ENCODE data around the gene SDK1.

The SDK1 gene

DNA sequence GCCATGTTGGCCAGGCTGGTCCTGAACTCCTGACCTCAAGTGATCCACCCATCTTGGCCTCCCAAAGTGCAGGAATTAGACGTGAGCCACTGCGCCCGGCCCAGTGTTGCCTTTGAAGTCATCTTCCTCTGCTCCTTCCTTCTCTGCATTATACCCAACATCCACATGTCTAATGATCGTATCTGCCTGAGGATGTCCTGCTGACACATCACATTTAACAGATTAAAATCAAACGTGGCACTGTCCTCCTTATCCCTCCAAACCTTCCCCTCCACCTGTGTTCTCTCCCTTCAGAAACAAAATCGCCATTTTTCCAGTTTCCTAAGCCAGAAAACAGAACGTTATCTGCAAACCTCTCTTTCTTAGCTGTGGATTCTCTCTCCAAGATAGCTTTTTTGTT, 8.4 kb upstream of the SDK1 start:
- FAIRE-seq, result no peak

DNA sequence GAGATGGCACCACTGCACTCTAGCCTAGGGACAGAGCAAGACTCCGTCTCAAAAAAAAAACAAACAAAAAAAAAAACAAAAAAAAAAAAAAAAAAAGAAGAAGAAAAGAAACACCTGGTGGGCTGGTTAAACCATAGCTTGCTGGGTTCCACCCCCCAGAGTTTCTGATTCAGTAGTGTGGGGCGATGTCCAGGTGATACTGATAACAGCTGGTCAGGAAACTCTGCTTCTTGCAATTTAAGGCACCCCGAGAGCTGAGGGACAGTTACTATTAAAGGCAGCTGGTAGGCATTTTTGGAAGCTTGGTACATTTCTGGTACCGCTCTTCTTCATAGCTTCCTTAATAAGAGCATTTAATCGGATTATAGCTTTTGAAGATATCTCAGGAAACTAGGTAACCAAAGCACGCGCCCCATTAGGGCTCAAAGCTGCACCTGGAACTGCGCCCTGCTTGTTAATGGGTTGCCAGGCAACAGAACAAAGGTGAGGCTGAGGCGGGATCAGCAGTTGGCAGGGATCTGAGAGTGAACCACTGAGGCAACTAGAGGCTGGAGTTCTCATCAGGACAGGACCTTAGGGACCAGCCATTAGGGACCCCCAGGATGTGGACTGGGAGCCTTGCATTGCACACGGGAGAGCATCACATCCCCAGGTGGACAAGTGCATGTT, 6.5 kb upstream of the SDK1 start:
- no peak for FAIRE-seq

DNA sequence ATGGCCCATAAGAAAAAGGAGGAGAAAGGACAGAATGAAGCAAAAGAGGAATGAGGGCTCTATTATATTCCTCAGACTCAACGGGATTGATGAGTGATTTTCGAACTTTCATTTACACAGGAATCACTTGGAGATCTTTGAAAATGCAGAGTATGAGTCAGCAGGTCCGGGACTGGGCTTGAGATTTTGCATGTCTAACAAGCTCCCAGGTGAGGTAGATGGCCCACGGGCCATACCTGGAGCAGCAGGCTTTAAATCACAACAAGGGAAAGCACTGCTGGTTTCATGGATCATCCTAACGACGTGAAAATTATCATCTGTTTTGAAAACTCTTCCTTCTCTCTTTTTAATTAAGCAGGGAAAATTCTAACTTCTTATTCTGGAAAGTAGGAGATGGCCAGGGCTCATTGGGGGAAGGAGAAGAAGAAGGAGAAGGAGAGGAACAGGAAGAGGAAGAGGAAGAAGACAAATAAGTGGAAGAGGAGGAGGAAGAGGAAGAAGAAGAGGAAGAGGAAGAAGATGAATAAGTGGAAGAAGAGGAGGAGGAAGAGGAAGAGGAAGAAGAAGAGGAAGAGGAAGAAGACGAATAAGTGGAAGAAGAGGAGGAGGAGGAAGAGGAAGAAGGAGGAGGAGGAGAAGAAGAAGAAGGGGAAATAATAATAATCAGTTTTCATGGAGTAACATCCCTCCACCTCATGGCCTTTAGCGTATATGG, 3.8 kb upstream of the SDK1 start:
- FAIRE-seq, result no peak

DNA sequence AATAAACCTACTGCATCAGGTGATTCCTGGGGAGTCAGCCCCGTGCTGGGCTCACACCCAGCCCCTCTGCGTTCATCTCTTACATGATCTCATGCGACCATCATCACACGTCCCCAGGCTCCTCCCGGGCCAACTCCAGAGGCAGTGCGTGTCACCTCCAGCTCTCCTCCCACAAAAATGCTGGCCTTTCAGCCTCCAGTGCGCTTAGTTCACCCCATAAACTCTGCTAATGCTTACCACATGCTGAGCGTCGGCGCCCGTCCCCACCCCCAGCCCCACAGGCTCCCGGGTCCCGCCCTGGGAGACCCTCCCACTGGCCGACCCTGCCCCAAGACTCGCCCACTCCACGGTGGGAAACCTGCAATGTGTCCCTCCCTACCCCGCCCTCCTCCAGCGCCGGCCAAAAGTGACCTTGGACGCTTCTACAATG, 816 bp upstream of the SDK1 start:
- FAIRE-seq, result no peak

DNA sequence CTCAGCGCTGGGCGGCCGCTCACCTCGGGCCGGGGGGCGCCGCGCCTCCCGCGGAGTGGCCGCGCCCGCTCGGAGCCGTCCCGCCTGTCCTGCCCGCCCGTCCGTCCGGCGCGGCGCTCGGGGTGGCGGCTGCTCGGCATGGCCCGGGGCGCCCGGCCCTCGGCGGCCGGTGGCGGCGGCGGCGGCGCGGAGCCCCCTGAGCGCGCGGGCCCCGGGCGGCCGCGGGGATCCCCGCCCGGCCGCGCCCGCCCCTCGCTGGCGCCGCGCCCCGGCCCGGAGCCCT, 338 bp downstream of the SDK1 start:
- no peak for FAIRE-seq

DNA sequence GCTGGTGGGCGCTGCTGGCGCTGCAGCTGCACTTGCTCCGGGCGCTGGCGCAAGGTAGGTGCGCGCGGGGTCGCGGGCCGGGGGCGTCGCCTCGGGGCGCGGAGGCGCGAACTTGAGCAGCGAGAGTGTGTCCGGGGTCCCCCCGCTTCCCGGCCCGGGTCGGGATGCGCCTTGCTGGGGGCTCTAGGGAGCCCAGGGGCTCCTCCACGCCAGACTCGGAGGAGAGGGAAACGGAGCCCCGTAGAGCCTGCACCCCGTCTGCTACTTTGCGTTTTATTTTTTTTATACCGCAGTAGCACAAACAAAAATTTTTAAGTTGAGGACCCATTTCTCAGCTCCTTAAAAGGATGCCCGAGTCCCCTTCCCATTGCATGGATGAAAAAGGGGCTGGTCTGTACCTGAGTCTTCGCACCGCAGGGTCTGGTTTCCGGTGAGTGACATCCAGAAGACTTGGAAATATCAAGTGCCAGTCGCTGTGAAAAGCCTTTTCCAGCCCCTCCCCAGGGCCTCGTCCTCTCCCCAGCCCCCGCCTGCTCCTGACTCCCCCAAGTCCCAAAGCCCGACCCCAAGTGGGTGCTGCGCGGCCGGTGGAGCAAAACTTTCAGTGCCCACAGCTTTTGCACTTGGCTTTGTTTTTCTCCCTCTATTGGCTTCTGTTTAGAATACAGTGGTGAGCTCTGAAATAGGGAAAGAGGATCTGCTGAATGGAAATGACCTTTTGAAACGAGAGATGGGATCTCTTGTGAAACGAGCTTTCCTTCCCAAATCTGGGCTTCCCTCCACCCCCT, 973 bp downstream of the SDK1 start:
- FAIRE-seq, result no peak

DNA sequence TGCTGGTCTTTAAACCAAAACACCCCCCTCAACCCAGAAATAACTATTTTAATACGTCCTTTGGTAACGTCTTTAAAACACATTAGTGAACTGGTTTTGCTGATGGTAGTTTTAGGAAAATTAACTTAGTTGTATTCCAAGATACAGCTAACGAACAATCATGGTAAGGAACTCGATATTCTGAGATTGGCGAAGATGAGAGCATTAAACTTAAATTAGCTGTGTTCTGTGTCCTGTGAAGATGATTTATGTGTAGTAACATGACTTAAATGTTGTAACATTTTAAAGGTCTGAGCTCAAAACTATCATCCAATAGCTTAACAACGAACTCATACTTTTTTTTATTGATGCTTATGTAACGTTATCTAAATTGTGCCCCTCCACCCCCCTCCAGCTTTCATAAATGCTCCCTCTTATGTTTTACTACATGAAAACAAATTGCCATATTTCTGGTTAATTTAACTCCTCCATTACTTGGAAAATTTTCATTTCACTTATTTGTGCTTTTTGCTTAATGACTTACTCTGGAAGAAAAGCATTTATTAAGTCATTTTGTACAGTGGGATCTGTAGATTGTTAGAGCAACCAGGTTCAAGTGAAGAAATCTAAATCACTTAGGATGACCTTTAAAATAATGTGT, 1.7 kb downstream of the SDK1 start:
- no peak for FAIRE-seq

DNA sequence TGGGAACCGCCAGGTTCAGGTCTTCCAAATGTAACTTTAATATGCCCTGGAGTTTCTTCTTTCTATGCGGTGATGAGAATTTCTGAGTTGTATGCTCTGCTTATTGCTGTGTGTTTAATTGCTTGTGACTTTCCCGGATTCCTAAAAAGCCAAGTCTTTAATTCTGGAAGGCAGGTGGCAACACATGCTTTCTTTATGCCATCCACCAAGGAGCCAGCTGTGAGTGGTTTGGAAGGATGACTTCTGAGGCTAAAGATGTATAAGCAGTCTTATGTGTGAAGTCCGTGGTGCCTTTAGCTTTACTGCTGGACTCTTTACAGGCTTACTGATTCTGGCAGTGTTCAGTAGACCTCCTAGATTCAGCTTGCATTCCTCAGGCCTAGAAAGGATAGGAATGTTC, 3.1 kb downstream of the SDK1 start:
- no peak for FAIRE-seq

DNA sequence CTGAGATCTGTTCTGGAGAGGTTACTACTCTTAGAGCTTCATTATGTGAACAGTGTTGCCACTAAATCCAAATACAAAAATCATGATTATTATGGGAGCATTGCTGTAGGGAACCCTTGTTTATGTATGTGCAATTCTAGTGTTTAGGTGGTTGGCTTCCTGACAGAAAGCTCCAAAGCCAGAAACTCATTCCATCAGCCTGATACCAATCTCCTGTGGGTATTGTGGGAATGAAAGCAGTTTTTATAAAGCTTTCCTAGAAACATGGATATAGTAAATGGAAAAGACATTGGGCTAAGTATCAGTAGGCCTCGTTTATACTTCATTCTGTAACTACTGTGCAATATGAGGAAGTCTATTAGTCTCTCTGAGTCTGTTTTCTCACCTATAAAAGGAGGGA, 6.4 kb downstream of the SDK1 start:
- no peak for FAIRE-seq

DNA sequence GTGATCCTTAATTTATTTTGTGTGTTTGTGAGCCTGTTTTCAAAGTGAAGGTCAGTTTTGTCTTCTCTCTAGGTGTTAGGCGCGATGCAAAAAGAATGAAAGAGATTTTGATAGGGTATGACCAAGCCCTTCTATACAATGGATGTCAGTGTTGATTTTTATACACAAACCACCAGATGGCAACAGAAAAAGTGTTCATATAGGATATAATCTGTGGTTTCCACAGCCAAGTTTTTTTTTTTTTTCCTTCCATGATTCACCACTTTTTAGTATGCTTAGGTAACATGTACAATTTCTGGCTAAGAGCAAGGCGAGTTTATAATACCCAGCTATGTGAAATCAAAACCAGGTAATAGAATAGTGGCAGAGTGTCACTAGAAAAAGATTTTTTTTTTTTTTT, 8.1 kb downstream of the SDK1 start:
- no peak for FAIRE-seq

DNA sequence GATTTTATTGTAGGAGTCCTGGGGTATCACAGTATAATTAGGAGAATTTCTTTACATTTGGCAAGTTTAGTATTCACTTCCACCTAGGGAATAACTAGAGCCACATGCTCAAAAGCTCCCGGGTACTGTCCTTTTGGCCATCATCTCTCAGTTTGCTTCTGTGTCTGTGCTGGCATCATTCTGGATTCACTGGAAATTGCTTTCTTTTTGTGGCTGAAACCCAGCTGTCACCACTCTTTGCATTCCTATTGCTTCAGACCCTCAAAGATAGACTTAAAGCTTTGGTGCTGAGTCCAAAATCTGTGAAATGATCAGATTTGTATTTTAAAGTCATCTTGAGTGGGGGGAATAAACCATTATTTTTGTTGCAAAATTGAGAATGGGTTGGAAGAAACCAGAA, 8.9 kb downstream of the SDK1 start:
- no peak for FAIRE-seq

DNA sequence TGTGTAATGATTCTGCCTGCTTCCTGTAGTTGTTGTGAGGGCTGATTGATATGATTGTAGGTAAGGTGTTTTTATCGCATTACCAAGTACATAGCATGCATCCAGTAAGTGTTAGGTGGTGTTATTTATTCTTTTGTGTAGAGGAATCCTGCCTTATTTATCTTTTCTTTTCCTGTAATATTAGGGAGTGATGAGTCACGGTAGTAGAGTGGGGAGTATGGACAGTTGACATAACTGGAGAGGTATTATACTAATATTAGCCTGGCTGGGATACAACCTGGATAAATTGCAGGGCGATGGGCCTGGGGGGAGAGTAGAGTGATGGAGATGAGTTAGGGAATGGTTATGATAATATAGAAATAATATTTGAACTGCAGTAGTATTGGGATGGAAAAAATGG, 9.8 kb downstream of the SDK1 start:
- no peak for FAIRE-seq

DNA sequence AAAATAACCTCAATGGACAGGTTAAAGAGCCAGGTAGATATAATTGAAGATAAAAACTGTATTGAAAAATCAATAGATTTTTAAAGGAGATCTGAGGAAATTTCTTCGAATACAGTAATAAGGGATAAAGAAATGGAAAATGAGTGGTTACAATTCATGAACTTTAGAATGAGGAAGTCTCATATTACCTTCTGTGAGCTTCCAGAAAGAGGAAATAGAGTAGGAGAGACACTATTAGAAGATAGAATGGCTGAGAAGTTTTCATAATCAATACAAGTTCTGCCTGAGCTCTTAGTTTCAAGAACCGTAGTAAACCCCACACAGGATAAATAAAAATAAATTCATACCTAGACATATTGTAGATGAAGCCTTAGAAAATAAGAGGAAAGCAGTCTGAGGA, 11.5 kb downstream of the SDK1 start:
- FAIRE-seq, result no peak

DNA sequence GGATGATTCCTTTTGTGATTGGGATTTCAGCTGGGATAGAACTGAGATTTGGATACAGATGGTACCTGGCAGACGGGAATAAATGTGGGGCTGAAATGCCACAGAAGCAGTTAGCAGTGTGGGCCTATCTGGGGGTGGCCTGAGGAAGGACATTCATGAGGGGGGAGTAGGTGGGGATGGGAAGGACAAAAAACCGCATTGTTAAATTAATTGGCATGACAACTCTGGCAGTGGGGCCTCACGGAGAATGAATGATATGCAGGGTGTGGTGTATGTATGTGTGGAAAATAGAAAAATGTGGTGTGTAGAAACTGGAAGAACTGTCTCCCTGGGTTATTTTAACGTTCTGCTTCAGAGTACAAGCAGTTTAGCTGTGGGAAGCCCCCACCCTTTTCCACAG, 17.8 kb downstream of the SDK1 start:
- no peak for FAIRE-seq

DNA sequence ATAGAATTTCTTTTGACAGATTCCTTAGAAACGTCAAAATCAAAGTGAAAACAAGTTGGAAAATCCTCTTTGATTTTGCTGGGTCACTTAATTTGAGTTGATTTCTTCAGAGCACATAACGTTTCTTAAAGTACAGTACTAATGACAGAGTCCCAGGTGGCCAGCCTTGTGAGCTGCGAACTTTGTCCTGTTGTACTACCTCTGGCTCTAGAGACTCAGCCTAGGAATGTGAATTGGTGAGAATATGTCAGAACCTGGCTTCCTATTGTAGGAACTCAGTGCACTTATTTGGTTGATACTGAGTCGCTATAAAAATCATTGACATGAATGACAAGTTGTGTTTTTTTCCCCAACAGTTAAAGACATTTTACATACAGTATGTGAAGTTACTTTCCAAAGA, 20.2 kb downstream of the SDK1 start:
- FAIRE-seq, result no peak

DNA sequence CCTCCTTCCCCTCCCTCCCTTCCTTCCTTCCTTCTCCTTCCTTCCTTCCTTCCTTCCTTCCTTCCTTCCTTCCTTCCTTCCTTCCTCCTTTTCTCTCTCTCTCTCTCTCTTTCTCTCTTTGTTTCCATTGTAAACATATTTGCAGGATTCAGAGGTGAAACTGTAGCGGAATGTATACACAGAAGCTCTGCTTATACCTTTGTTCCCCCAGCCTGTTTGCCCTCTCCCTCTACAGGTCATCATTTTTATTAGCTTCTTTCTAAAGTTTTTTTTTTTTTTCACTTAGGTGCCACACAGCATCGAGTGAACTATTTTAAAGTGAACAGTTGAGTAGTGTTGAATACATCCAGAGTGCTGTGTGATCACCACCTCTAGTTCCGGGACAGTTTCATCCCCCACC, 20.7 kb downstream of the SDK1 start:
- FAIRE-seq, result no peak

DNA sequence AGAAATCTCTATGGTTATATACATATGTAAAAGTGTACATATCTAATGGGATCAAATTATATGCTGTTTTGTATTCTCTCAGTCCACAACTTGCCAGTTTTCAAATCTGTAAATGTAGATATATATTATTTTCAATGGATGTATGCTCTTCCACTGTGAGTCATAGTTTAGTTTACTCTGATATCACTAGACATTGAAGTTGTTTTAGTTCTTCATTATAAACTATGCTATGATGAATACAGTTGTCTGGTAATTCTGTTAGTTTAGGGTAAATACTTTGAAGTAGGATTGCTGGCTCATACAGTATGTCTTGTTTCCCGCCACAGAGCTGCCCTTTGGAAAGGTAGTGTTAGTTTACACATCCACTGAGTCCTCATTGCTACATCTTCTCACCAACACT, 25.2 kb downstream of the SDK1 start:
- FAIRE-seq, result no peak

DNA sequence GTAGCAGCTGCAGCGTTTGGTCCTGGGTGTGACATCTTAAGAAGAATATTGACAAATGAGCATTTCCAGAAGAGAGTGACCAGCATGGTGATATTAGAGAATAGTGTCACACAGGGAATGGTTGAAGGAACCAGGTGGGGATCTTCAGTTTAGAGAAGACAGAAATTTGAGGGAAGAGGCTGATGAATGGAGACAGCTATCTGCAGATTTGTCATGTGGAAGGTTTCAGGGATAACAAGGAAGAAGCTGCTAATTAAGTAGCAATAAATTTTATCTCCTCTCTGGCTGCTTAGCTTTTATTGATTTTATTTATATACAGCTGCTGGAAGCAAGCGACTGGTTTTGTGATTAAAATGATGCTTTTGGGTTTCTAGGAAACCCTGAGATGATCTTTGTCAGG, 26.0 kb downstream of the SDK1 start:
- FAIRE-seq, result no peak

DNA sequence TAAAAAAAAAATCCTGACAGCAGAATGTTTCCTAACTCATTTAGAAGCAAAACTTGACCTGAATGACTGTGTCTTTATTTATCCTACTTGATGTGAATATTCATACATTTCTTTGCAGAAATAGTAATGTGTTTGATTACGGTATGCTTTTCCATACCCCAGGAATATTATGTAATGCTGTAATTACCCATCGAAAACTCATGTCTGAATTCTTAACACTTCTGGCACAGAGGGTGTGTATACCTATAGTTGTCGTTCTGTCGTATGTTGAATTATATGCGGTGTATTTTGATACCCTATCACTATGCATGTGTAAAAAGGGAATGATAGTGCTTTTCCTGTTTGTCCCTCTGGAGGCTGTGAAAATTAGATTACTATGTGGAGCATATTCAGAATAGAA, 26.6 kb downstream of the SDK1 start:
- FAIRE-seq, result no peak

DNA sequence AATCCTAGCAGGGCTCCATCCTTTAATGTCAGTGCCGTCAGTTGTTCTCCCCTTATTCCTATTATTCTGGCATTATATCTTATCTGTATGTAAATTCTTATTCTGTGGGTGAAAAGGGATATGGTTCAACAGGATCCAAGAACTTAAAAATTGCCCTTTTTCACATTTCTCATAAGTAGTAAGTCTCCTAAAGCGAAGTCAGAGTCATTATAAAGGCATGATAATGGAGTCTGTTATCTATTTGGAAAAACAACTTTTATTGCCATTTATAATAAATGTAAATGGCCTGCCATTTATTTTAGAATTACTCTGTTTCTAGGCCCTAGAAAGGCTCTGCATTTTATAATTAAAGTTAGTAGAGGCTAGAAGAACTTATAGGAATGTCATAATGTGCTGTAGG, 31.3 kb downstream of the SDK1 start:
- no peak for FAIRE-seq

DNA sequence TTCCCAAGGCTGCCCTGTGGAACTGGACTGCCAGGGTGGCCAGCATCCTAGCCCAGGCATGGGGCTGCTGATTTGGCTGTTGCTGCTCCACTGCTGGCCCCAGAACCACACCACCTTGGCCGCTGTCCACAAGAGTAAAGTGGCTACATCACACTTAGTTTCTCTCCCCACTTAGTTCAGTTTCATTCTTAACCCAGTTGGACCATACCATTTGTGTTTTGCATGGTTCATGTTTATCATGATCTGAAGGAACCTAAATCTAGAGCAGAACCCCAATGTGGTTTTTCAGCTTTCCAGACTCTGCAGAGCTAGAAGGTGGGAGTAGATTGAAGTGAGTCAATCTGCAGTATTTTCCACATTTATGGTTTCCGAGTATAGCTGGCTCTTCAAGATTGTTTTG, 32.8 kb downstream of the SDK1 start:
- FAIRE-seq, result no peak

DNA sequence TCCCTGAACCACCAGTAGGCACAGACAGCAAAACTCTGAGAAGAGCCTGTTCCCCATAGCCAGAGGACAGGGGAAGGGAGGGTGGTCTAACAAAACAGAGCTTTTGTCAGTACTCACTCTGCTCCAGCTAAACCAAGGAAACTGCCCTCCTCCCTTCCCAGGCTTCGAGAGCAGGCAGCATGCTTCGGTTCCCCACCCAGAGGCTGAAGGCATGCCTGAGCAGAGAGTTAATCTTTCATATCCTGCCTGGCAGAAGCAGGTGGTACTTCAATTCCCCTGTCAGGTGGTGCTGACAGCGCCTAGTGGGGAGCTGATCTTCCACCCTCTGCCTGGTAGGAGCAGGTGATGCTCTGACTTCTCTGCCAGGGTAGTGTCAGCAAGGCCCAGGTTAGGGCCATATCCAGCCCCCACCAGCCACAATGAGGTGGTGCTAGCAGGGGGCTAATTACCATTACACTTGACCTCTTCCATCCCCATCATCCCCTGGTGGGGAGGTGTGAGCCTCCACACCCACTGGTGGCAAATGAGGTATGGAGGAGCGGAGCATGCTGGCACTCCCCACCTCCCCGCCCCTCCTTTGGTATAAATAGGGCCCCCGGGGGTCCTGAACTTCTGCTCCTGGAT, 35.1 kb downstream of the SDK1 start:
- FAIRE-seq, result no peak

DNA sequence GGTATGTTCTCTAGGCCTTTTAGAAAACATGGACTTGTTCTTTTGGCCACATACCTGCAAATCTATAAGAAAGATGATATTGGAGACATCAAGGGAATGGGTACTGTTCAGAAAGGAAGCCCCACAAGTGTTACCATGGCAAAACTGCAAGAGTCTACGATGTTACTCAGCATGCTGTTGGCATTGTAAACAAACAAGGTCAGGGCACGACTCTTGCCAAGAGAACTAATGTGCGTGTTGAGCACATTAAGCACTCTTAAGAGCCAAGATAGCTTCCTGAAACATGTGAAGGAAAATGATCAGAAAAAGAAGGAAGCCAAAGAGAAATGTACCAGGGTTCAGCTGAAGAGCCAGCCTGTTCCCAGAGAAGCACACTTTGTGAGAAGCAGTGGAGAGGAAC, 37.1 kb downstream of the SDK1 start:
- no peak for FAIRE-seq
